Cardiac fibroblast (primary cell): Measurements from ENCODE around the gene LPO.

Experiments
- DNase-seq, 2 donors: peaks; one replicate each; pipeline versions ENCODE4 v3.0.0 to v3.0.0-alpha.2; 2010; ENCODE audit warnings: low read depth in 2 of 2
- H3K4me3 ChIP-seq, 2 donors: replicated peaks in 1 of 2; 1 replicate in 1 of 2; 2 replicates in 1 of 2; pipeline ENCODE4 v1.5.1; 2011; ENCODE audit warnings: low read depth in 2 of 2, low read length in 2 of 2, mild to moderate bottlenecking in 2 of 2, moderate library complexity in 1 of 2
- CTCF ChIP-seq: IDR thresholded peaks from one replicate; pipeline ENCODE4 v1.5.1; 2011; ENCODE audit warnings: low read depth, mild to moderate bottlenecking, low read length, inconsistent platforms

LPO gene

GRCh38 chr17:58308173-58308984 lies 70.0 kb downstream of the LPO start:
- no peak for DNase-seq
- TF ChIP-seq CTCF, result peak; percentile 28
- no peak overlapping the region for H3K4me3 ChIP-seq

GRCh38 chr17:58308985-58309917 lies 70.9 kb downstream of the LPO start:
- TF ChIP-seq CTCF, result no peak
- H3K4me3 ChIP-seq, result no peak overlapping the region
- DNase-seq, result no peak

GRCh38 chr17:58309918-58310259 lies 71.5 kb downstream of the LPO start:
- no peak for DNase-seq

GRCh38 chr17:58310511-58311428 lies 72.4 kb downstream of the LPO start:
- H3K4me3 ChIP-seq, result no peak overlapping the region
- no peak for TF ChIP-seq CTCF
- no peak for DNase-seq

More at GRCh38 chr17:58309918-58310259, 71.5 kb downstream of the LPO start:
- no peak for TF ChIP-seq CTCF
- no peak overlapping the region for H3K4me3 ChIP-seq

GRCh38 chr17:58311429-58311894 lies 73.1 kb downstream of the LPO start:
- no peak for TF ChIP-seq CTCF
- H3K4me3 ChIP-seq, result no peak overlapping the region
- DNase-seq, result no peak

- no peak for TF ChIP-seq CTCF
- no peak for DNase-seq
- no peak overlapping the region for H3K4me3 ChIP-seq
Observed at GRCh38 chr17:58312021-58312630, 73.7 kb downstream of the LPO start.
